Stimulated activated CD4-positive, alpha-beta T cell treated with anti-CD3 and anti-CD28 coated beads, Interleukin-12 subunit alpha, Interleukin-12 subunit beta, amount 100 ng/mL, for 4 hours (primary cell): ENCODE results near the gene EFHC2.
"Not testable (repeated sequence)": the region's sequence is repeated elsewhere in the genome, so short reads cannot be mapped to it uniquely, and the experiment has no call there.

ENCODE experiments used
- DNase-seq: peaks from one replicate; pipeline ENCODE4 v3.0.0-alpha.2; 2020

EFHC2 gene

DNA sequence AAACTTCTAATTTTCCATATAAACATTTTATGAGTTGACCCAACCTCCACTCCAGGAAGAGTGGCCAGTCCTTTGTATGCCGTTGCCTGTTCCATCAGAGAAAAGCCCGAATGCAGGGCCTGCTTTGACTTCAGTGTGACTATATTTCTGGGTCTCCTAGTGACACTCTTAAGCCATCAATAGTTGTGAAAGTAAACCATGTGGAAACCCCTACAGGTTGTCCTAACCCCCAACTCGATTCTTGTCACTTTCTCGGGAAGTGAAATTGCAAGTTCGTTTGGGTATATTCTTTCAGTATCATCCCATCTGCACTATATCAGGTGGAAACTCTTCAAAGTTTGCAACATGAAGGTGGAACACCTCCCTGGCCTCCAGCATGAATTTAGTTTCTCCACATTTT is 52.8 kb downstream of the EFHC2 start:
- no peak for DNase-seq

DNA sequence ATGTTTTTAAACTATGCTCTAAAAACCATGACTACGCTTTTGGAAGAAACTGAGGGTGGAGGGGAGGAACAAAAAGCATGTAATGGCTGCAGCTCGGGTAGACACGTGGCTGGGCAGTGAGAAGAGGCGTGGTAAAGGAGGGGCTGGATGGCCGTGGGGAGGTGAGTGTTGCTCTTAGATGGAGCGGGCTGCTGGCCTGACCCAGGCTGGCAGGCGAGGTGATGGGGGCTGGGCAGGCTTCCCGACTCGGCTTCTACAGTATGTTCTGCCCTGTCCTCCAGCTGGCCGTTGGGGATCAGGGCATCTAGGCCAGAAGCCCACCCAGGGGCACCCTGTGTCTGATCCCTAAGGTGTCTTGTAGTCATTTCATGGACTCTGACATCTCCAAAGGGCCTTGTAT is 60.7 kb downstream of the EFHC2 start:
- no peak for DNase-seq

DNA sequence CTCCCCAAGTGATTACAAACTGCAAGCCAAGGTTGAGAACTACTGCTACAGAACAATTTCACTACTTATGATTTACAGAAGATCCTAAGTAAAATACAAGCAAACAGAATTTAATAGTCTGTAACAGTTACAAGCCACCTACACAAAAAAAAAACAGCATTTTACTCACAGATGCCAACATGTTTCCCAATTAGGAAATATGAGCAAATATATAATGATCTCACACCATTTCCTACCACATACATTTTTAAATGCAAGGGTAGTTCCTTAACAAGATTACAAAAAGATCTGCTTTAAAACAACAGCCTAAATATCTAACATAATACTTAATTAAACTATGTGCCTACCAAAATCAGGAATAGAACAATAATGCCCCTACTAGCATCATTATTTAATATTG is 63.4 kb downstream of the EFHC2 start:
- DNase-seq = no peak

DNA sequence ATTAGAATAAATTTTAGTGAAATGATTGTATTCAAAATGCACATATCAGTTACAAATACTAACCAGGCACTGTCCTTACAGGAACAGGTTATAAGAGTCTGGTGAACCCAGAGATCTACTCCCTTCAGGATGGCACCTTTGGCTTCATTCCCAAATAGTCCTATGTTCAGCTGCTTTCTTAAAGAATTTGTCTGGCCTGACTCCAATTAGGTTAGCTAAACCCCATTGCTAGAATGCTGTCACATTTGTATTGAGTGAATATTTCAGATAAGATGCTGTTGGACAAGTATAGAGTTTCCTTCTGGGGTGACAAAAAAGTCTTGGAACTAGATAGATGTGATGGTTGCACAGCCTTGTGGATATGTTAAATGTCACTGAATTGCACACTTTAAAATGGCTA is 69.4 kb downstream of the EFHC2 start:
- DNase-seq = no peak

DNA sequence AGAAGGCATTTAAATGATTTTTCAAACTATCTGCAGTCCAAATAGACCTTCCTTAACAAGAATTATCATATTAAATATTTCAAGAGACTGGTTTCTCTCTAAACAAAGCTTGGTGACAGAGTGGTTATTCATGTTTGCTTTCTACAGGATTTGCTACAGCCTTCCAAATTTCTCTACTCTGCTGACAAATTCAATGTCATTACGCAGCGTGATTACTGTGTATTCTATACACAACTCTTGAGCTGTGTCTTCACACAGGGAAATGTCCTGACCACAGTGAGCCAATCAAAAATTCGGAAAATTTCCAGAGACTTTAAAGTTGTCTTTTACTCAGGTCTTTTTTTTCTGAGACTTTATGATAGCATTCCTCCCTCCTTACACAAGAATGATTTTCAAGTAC is 75.6 kb downstream of the EFHC2 start:
- DNase-seq = no peak

DNA sequence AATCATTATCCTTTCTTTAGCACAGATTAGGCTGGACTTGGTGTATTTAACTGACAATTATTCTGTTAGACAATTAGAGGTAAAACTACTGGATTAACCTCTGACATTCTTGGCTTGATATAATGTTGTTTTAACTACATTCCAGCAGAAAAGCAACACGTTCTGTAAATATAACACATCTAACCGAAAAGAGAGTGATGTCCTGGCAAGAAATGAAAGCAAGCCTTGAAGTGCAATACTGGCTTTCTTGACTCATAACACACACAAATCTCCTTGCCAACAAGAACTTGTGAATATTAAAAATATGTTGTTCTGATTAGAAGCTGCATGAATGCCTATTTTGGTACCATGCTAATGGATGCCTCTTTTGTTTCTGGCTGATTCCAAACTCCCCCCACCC is 76.4 kb downstream of the EFHC2 start:
- DNase-seq = no peak

DNA sequence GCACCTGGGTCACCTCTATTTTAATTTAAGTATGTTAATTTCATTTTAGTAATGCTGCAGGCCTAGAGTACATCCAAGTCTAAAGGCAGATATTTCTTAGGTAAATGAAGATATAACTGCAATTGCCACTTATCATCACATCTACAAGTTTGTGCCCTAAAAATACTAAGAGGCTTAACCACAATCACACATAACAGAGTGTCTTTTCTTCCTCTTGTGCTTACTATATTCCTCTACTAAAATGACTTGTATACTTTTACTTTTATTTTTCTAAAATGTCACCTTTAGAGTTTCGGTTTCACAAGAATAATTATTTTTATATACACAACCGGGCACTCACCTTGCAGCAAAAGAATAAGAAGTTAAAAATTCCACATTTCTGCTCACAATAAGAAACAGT is 77.9 kb downstream of the EFHC2 start:
- no peak for DNase-seq

DNA sequence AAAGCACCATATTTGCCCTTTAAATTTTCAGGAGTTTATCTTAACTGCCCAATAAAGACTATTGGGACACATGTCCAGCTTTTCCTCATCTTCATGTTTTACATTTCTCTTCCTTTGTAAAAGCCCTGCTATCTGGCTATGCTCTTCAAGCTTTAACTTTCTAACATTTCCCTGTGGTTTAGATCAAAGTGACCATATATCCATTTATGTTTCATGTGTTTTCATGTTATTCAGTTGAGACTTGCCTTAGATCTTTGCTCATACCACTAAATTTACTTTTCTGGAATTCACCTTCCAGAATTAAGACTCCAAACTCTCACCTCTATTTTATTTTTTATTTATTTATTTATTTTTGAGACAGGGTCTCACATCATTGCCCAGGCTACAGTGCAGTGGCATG is 78.5 kb downstream of the EFHC2 start:
- DNase-seq = no peak

DNA sequence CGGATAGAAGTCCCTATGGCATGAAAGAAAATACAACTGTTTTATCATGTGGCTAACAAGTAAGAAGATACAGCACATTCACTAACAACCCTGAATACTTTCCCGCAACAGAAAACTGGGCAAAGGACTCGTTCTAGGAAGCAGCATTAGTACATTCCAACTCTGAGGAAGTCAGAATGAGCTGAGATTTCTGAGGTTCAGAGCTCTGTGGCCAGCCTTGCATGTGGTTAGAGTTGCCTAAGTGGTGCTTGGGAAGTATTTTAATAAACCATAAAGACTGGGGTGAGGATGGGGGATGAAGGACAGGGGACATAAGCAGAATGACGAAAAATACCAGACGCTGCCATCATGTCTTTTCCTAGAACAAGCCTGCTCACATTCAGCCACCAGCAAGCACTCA is 82.2 kb downstream of the EFHC2 start:
- no peak for DNase-seq

DNA sequence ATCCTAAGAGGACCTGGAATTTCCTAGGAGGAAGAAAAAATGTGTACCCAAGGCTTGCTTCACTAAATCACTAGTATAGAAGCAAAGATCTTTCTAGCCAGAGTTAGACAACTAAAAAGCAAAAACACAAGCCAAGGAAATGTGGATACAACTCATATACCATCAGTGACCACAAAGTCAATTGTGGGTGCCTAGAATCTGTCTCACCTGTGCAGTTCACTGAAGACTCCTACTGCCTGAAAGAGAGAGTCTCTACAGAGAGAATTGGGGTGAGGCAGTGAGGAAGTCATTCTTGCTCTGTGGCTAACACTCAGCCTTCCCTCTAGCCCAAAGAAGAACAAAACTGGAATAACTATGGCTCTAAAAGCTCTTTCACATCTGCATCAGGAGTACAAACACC is 82.9 kb downstream of the EFHC2 start:
- DNase-seq = no peak

DNA sequence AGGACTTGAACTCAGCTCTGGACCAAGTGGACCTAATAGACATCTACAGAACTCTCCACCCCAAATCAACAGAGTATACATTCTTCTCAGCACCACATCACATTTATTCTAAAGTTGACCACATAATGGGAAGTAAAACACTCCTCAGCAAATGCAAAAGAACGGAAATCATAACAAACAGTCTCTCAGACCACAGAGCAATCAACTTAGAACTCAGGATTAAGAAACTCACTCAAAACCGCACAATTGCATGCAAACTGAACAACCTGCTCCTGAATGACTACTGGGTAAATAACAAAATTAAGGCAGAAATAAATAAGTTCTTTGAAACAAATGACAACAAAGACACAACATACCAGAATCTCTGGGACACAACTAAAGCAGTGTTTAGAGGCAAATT is 87.7 kb downstream of the EFHC2 start:
- not testable (repeated sequence) for DNase-seq

DNA sequence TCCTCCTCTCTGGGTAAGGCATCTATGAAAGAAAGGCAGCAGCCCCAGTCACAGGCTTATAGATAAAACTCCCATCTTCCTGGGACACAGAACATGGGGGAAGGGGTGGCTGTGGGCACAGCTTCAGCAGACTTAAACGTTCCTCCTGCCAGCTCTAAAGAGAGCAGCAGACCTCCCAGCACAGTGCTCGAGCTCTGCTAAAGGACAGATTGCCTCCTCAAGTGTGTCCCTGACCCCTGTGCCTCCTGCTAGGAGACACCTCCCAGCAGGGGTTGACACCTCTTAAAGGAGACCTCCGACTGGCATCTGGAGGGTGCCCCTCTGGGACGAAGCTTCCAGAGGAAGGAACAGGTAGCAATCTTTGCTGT is 89.9 kb downstream of the EFHC2 start:
- DNase-seq = no peak

DNA sequence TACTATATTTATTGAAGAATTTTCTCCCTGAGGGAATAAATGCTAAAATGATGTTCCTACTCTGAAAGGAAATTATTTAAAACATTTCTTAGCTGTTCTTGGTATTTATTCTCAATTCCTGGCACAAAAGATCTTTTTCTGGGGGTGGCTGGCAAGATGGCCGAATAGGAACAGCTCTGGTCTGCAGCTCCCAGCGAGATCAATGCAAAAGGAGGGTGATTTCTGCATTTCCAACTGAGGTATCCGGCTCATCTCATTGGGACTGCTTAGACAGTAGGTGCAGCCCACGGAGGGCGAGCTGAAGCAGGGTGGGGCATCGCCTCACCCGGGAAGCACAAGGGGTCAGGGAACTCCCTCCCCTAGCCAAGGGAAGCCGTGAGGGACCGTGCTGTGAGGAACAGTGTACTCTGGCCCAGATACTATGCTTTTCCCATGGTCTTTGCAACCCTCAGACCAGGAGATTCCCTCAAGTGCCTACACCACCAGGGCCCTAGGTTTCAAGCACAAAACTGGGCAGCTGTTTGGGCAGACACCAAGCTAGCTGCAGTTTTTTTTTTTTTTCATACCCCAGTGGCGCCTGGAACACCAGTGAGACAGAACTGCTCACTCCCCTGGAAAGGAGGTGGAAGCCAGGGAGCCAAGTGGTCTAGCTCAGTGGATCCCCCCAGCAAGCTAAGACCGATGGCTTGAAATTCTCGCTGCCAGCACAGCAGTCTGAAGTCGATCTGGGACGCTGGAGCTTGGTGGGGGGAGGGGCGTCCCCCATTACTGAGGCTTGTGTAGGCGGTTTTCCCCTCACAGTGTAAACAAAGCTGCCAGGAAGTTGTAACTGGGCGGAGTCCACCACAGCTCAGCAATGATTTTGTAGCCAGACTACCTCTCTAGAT is 90.5 kb downstream of the EFHC2 start:
- DNase-seq = peak; percentile 10

DNA sequence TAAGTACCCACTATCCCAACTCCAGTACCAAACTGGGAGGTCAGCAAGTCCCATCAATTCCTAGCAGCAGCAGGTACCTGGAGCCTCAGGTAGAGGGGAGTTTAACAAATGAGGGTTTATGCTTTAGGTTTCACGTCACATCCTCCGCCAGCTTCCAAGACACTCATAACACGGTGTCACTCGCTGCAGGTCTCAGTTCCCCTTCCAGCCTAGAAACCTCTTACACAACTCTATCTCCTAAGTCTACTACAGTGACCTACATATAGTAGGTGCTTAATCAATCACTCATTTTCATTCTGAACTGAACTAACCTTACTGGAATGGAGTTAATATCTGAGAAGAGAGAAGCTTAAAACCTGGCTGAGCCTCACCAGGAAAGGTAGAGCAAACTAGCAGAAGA is 96.0 kb downstream of the EFHC2 start:
- no peak for DNase-seq

DNA sequence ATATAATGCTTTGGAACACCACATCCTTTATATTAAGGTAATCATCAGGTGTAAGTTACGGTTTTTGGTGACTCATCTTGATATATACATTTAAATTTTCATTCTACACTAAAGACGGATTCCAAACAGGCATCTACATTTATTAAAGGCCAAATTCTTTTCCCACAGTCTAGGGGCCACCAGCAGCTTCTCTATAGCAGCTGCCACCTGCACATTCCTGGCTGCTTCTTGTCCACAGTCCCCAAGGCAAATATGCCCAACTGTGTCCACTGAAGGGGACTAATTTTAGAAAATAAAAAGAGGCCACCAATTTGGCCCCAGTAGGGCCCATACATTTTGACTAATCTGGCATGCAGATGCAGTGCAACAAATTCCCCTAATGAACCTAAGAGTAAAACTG is 96.6 kb downstream of the EFHC2 start:
- DNase-seq = no peak

DNA sequence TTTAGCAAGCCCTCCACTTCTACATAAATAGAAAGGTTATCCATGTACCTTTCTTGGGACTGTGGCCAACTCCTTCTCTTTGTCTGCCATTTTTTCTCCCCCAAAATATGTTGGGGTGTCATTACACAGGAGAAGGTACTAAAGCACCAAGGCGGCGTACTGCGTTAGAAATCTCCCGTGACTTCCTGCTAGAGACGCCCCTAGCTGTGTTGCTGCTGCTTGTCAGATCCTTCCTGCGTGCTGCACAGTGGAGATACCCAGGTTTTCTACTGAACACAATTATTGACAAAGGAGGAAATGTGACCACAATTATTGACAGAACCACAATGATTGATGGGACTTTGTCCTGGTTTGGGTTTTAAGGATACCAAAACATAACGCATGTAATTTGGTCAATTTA is 97.7 kb downstream of the EFHC2 start:
- DNase-seq = peak; percentile 6

DNA sequence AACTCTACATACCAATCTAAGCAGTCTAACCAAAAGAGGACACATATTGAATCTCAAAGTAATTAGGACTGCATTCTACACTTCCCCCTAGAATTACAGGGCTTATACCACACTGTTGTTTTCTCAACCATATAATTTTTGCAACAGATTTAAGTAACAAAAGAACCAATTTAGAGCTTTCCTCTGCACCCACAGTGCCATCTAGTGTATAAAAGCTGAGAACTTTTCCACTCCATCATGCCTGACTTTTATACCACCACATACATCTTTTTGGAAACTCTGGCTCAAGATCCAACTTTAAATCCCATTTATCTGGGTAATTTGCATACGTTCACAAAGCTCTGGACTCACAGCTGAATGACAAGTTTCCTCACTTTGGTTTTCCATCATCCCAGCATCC is 99.5 kb downstream of the EFHC2 start:
- DNase-seq = no peak

DNA sequence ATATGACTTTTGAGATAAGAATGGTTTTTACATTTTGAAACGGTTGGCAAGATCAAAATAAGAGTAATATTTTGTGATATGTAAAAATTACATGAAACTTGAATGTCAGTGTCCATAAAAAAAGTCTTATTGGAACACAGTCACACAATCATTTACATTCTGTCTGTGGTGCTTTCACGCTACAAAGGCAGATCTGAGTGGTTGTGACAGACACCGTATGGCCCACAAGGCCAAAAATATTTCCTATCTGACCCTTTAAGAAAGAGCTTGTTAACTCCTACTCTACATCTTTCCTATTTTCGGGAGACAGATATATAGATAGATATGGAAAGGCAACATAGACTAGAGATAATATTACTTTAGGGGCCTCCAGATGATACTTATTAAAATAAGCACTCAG is 101.9 kb downstream of the EFHC2 start:
- DNase-seq = no peak

DNA sequence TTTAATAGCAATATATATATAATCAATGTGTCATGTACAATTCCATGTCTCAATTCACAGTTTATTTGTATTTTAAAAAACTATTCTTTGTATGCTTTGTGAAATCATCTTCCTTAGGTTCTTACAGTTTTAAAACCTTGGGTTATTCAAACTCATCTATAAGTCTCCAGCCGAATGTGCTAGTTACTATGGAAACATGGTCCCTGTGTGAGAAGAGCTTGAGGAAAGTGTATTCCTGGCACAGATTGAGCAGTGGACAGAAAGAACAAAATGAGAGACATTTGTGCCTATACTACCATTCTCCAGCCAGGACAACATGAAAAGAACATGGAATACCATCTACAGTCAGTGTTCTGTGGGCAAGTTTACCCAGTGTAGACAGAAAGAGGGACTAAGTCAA is 103.4 kb downstream of the EFHC2 start:
- DNase-seq = no peak

DNA sequence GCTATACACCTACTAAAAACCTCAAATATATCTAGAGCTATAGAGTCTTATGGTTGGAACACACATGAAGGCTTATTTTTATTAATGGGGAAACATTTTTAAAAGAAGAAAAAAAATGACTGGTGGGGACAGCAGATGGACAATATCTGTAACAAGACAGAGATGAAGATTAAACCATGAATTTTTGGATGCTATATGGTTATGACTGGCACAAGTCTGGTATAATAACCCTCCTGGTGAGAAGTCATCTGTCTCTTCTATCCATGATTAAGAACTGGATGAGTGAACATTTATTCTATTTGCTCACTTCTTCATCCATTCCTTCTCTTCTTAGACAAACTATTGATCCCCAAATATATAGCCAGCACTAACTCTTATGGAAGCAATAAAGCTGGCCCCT is 104.4 kb downstream of the EFHC2 start:
- DNase-seq = no peak

DNA sequence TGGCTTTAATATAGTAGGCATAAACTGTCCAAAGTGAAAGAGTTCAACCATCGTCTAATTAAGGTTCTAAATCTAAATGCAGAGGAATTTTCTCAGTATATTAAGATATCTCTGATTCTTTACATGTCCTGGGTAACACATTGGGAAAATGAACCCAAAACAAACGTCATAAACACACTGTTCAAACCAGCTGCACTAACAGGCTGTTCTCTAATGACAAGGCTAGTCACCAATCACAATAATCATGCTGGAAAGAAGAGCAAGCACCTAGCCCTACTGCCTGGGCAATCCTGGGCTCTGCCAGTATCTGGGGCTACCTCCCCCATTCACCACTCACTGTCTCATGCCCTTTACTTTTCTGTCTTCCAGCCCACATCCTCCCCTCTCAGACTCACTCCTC is 107.9 kb downstream of the EFHC2 start:
- no peak for DNase-seq

DNA sequence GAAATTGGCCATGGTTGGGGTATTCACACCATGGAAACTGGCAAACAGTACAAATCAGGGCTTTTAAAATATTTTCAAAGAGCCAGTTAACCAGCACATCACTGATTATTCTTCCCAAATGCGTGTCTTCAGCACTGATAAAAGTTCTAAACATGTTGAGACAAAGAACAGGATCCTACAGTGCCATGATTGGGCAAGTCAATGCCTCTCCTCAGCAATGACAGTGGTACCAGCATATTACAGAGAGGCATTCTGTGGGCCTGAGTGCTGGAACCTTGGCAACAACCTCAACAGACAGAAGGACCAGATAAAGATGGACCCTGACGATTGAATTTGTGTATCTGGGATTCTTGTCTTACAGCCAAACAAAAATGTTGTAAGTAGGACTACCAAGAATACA is 108.9 kb downstream of the EFHC2 start:
- no peak for DNase-seq

DNA sequence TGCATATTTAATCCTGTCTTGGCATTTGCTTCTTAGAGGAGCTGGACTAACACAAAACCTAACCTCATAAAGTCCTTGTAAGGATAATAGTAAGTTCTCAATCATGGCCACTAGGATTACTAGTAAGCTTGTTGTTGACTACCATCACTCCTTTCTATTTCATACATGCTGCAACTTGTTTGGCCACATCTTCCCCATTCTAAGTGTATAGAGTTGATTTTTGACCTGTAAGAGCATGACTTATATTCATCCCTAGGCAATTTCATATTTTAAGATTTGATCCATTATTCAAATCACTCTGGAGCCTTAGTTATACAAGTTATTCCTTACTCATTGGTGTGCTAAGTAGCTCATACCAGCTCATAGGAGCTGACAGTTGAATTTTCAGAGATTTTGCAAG is 109.4 kb downstream of the EFHC2 start:
- no peak for DNase-seq

DNA sequence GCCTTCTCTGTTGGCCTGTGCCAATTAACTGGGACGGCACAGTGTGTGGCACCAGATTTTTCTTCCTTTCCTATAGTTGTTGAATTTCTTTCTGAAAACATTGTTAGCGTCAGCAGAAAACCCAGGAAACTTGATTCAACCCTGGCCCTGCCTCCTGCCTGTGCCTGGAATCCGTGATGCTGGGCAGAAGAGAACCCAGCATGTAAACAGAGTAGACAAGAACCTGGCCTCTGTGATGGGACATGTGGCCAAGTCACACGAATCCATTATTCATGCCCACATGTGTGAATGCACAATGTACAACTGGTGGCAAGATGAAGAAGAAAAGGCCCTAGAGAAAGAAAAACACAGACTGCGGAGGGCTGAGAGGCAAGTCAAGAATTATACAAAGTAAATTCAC is 111.4 kb downstream of the EFHC2 start:
- no peak for DNase-seq

DNA sequence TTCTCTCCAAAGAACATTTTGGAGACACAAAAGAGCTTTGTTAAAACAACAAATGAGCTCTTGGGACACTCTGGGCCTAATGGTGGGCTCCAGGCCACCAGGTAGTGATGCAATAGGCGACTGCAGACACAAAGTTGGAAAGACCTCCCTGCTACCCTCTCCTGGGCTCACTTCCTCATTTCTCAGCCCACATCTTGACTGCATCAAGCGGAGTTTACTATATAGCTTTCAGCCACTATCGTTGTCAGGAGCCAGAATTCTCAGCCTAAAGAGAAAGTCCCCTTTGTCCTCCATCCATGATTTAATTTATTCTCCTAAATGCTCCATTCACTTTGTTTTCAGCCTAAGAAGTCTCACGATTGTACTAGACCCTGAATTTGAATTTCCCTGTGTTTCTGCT is 114.9 kb downstream of the EFHC2 start:
- no peak for DNase-seq

DNA sequence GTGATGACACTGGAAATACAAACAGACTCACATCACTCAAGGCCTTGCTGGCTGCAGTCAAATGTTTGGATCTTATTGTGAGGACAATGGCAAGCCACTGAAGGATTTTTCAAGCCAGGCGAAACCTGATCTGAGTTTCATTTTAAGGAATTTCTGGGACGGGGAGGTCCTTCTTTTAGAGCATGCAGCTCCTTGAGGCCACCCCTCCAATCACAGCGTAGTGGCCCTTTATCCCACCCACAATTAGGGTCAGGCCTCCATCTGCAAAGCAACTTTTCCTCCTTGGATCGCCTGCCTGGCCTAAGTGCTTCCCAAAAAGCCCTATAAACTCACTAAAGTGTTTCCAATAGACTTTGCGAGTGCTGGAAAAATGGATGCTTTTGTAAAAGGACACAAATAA is 115.5 kb downstream of the EFHC2 start:
- no peak for DNase-seq
